IMR-90 (cell line): Measurements from ENCODE around the gene TTC23L. TPM values are rescaled to one million over a fixed set of nuclear protein-coding genes. Genes with fewer than 3 reads are reported as not detected.

Experiments used
- ATAC-seq: fragments of 200-7000 bp; cut with Tn5 transposase; 2 replicates; pipeline ENCODE4 v1.9.1; 2020; ENCODE audit warnings: low read depth, mild to moderate bottlenecking, moderate library complexity
- BruUV-seq: library from RNA; stranded (reverse); fragments of 400-500 nt; replicated peaks from 2 replicates; lab custom pipeline; 2021; lab: Mats Ljungman, UMichigan
- CTCF ChIA-PET: fragments of 300-600 bp; formaldehyde crosslinking; extraction: SDS; loops from one replicate; lab custom pipeline; 2021; ENCODE audit warnings: antibody characterized with exemption; lab: Yijun Ruan, JAX
- POLR2A ChIA-PET: fragments of 300-600 bp; sonication (Branson Sonifier 250); formaldehyde crosslinking; loops from one replicate; lab custom pipeline; 2022; ENCODE audit warnings: antibody characterized with exemption; ENCODE audit not compliant: unreplicated experiment; lab: Charles Lee
- DNase-seq: peaks from one replicate; pipeline ENCODE4 v3.0.0; 2013
- H2AFZ ChIP-seq: replicated peaks from 2 replicates; pipeline ENCODE3; 2013; ENCODE audit warnings: low read length, mild to moderate bottlenecking; ENCODE audit not compliant: poor library complexity
- H2AK5ac ChIP-seq: 2 replicates; pipeline ENCODE4 v1.6.1; 2013; ENCODE audit warnings: low read depth, low read length, inconsistent platforms
- H2AK9ac ChIP-seq: replicated peaks from 2 replicates; pipeline ENCODE3; 2013; ENCODE audit warnings: mild to moderate bottlenecking, low read depth, low read length, moderate library complexity; ENCODE audit not compliant: poor library complexity
- H2BK120ac ChIP-seq: 2 replicates; pipeline ENCODE4 v1.6.1; 2013; ENCODE audit warnings: low read depth, low read length, inconsistent platforms
- H2BK15ac ChIP-seq: 3 replicates; pipeline ENCODE4 v1.6.1; 2013; ENCODE audit warnings: low read depth, low read length, inconsistent platforms
- H2BK20ac ChIP-seq: 2 replicates; pipeline ENCODE4 v1.6.1; 2013; ENCODE audit warnings: low read depth, mild to moderate bottlenecking, inconsistent platforms, low read length, moderate library complexity
- H2BK5ac ChIP-seq: 2 replicates; pipeline ENCODE4 v1.6.1; 2013; ENCODE audit warnings: mild to moderate bottlenecking, low read depth, low read length, inconsistent platforms; ENCODE audit not compliant: poor library complexity, severe bottlenecking
- H3K14ac ChIP-seq: replicated peaks from 2 replicates; pipeline ENCODE4 v1.6.1; 2013; ENCODE audit warnings: low read depth, low read length, inconsistent platforms
- H3K18ac ChIP-seq: 2 replicates; pipeline ENCODE4 v1.6.1; 2013; ENCODE audit warnings: low read depth, low read length, control low read depth
- H3K23ac ChIP-seq: 2 replicates; pipeline ENCODE4 v1.6.1; 2013; ENCODE audit warnings: low read depth, low read length, inconsistent platforms
- H3K27ac ChIP-seq: 2 replicates; pipeline ENCODE4 v1.5.1; 2013; ENCODE audit warnings: mild to moderate bottlenecking, control low read depth, low read length; ENCODE audit not compliant: insufficient read depth
- H3K27me3 ChIP-seq: 2 replicates; pipeline ENCODE4 v1.6.1; 2013; ENCODE audit warnings: low read length; ENCODE audit not compliant: control insufficient read depth, insufficient read depth
- H3K36me3 ChIP-seq: 2 replicates; pipeline ENCODE4 v1.6.1; 2013; ENCODE audit warnings: low read length, mixed read lengths; ENCODE audit not compliant: control insufficient read depth, insufficient read depth
- H3K4ac ChIP-seq: 2 replicates; pipeline ENCODE4 v1.6.1; 2013; ENCODE audit warnings: low read depth, low read length, inconsistent platforms
- H3K4me1 ChIP-seq: 2 replicates; pipeline ENCODE4 v1.6.1; 2013; ENCODE audit warnings: low read length, mixed read lengths; ENCODE audit not compliant: control insufficient read depth, insufficient read depth
- H3K4me2 ChIP-seq: 2 replicates; pipeline ENCODE4 v1.6.1; 2013; ENCODE audit warnings: low read depth, mild to moderate bottlenecking, control low read depth, low read length, moderate library complexity
- H3K4me3 ChIP-seq: 2 replicates; pipeline ENCODE4 v1.5.1; 2013; ENCODE audit warnings: low read depth, mild to moderate bottlenecking, control low read depth, low read length, moderate library complexity; ENCODE audit not compliant: insufficient read depth
- H3K56ac ChIP-seq: 2 replicates; pipeline ENCODE4 v1.6.1; 2013; ENCODE audit warnings: low read length, inconsistent platforms; ENCODE audit not compliant: insufficient read depth; ENCODE audit errors: extremely low read depth
- H3K79me1 ChIP-seq, 2 experiments: 2 replicates each; pipeline ENCODE4 v1.6.1; 2013; ENCODE audit warnings: low read length in 2 of 2, inconsistent platforms in 1 of 2, low read depth in 1 of 2
- H3K9ac ChIP-seq: 2 replicates; pipeline ENCODE4 v1.6.1; 2013; ENCODE audit warnings: low read depth, low read length, control low read depth
- H3K9me1 ChIP-seq: 2 replicates; pipeline ENCODE4 v1.6.1; 2013; ENCODE audit warnings: low read length, inconsistent platforms; ENCODE audit not compliant: insufficient read depth
- H3K9me3 ChIP-seq: 2 replicates; pipeline ENCODE4 v1.6.1; 2013; ENCODE audit warnings: low read length; ENCODE audit not compliant: control insufficient read depth, insufficient read depth
- H4K20me1 ChIP-seq: 2 replicates; pipeline ENCODE4 v1.6.1; 2013; ENCODE audit warnings: low read length, inconsistent platforms; ENCODE audit not compliant: insufficient read depth
- H4K5ac ChIP-seq: 2 replicates; pipeline ENCODE4 v1.6.1; 2013; ENCODE audit warnings: mild to moderate bottlenecking, low read depth, low read length, control low read depth
- H4K8ac ChIP-seq, 2 experiments: 2 replicates each; pipeline ENCODE4 v1.6.1; 2013; ENCODE audit warnings: low read depth in 2 of 2, low read length in 2 of 2, control low read depth in 1 of 2, inconsistent platforms in 1 of 2
- H4K91ac ChIP-seq: 2 replicates; pipeline ENCODE4 v1.6.1; 2013; ENCODE audit warnings: low read depth, low read length, inconsistent platforms; ENCODE audit not compliant: insufficient read depth
- BHLHE40 ChIP-seq: fragments of 150-350 bp; IDR thresholded peaks from 2 replicates; pipeline ENCODE4 v1.6.1; 2016; ENCODE audit warnings: mild to moderate bottlenecking, low read depth, low read length
- CEBPB ChIP-seq: IDR thresholded peaks from 2 replicates; pipeline ENCODE4 v1.6.1; 2012; ENCODE audit warnings: low read depth, low read length, improper control_type of control experiment
- CHD1 ChIP-seq: IDR thresholded peaks from 2 replicates; pipeline ENCODE4 v1.6.1; 2012; ENCODE audit warnings: low read depth, low read length, improper control_type of control experiment
- FOS ChIP-seq: fragments of 150-350 bp; IDR thresholded peaks from 2 replicates; pipeline ENCODE4 v1.6.1; 2016; ENCODE audit warnings: low read depth, low read length
- MAFK ChIP-seq: IDR thresholded peaks from 2 replicates; pipeline ENCODE4 v1.6.1; 2012; ENCODE audit warnings: low read depth, low read length, improper control_type of control experiment
- MAZ ChIP-seq: IDR thresholded peaks from 2 replicates; pipeline ENCODE4 v1.6.1; 2012; ENCODE audit warnings: low read depth, mild to moderate bottlenecking, low read length, improper control_type of control experiment, moderate library complexity, borderline replicate concordance
- MXI1 ChIP-seq: IDR thresholded peaks from 2 replicates; pipeline ENCODE4 v1.6.1; 2012; ENCODE audit warnings: low read depth, mild to moderate bottlenecking, low read length, moderate library complexity, borderline replicate concordance
- NFE2L2 ChIP-seq: fragments of 150-350 bp; IDR thresholded peaks from 2 replicates; pipeline ENCODE4 v1.6.1; 2016; ENCODE audit warnings: low read depth, mild to moderate bottlenecking, low read length
- POLR2A ChIP-seq: IDR thresholded peaks from 2 replicates; pipeline ENCODE4 v1.6.1; 2012; ENCODE audit warnings: mild to moderate bottlenecking, low read depth, low read length
- RAD21 ChIP-seq: IDR thresholded peaks from 2 replicates; pipeline ENCODE4 v1.6.1; 2012; ENCODE audit warnings: low read length, improper control_type of control experiment
- RCOR1 ChIP-seq: IDR thresholded peaks from 2 replicates; pipeline ENCODE4 v1.6.1; 2012; ENCODE audit warnings: mild to moderate bottlenecking, low read length, improper control_type of control experiment; ENCODE audit not compliant: insufficient replicate concordance
- RFX5 ChIP-seq: IDR thresholded peaks from 2 replicates; pipeline ENCODE4 v1.8.0; 2012; ENCODE audit warnings: low read depth, mild to moderate bottlenecking, low read length, moderate library complexity
- SMC3 ChIP-seq: fragments of 150-350 bp; IDR thresholded peaks from 2 replicates; pipeline ENCODE4 v1.6.1; 2016; ENCODE audit warnings: low read depth, mild to moderate bottlenecking, antibody characterized with exemption, low read length, moderate library complexity
- WGBS, 2 experiments: methylation state at CpG; one replicate each; pipeline versions ENCODE4 v1.1.5 to v1.1.7; 2013; ENCODE audit warnings: missing lambda C conversion rate in 2 of 2; ENCODE audit not compliant: insufficient read length in 1 of 2; ENCODE audit errors: extremely low coverage in 2 of 2; 5-methylcytosine and 5-hydroxymethylcytosine counted together
- dilution Hi-C: fragments of 300-500 bp; cut with HindIII; formaldehyde crosslinking; loops from one replicate; pipeline ENCODE4 v1.14.3; 2018; ENCODE audit warnings: low sequenced_read_pairs; ENCODE audit not compliant: unreplicated experiment
- in situ Hi-C: fragments of 300-500 bp; cut with MboI; formaldehyde crosslinking; loops from 3 replicates; pipeline ENCODE4 v1.14.3; 2019; ENCODE audit warnings: low sequenced_read_pairs, inconsistent platforms, mixed read lengths
- intact Hi-C: fragments of 100-400 bp; cut with micrococcal nuclease; formaldehyde crosslinking; loops from 2 replicates; pipeline ENCODE4 v1.10.0; 2022
- polyA plus RNA-seq, 3 experiments: library from polyadenylated mRNA; depleted of rRNA; stranded (reverse); fragments of >200 nt; gene quantifications; 2 replicates each; pipeline ENCODE4 v1.2.3, GENCODE V29; 2012; ENCODE audit warnings: low replicate concordance in 1 of 3
- total RNA-seq: library from RNA; depleted of rRNA; stranded (reverse); fragments of >200 nt; gene quantifications from 2 replicates; pipeline ENCODE4 v1.2.3, GENCODE V29; 2012
- TF ChIP-seq, protein P1 (sequence below): fragments of 150-350 bp; IDR thresholded peaks from 2 replicates; pipeline ENCODE4 v1.6.1; 2016; ENCODE audit warnings: low read depth, mild to moderate bottlenecking, low read length, moderate library complexity, borderline replicate concordance
- TF ChIP-seq, protein P2 (sequence below): fragments of 150-350 bp; IDR thresholded peaks from 2 replicates; pipeline ENCODE4 v1.6.1; 2017; ENCODE audit warnings: mild to moderate bottlenecking, antibody characterized with exemption, low read length, low read depth
- TF ChIP-seq, protein P3 (sequence below): conservative IDR thresholded peaks from 2 replicates; pipeline ENCODE4 v1.5.1; 2012; ENCODE audit warnings: mild to moderate bottlenecking, low read depth, low read length, improper control_type of control experiment

TTC23L gene
- total and polyA plus RNA-seq, 2 of the 4 experiments (the other 2 are of a cell fraction) = under 0.01 TPM; not detected in 1

- Histone ChIP-seq H3K27me3 (no peaks in the 10 kb centered on the region), H4K20me1 (no peaks in the 10 kb centered on the region), H3K27ac (no peak overlapping the region), H2BK20ac (no peak overlapping the region), H2AFZ (no peak overlapping the region), H4K5ac (no peak overlapping the region), H2BK15ac (no peak overlapping the region), H2AK9ac (no peak overlapping the region), H2BK5ac (no peak overlapping the region), H3K4ac (no peak overlapping the region), H3K4me1 (peaks cover 3% of the 10 kb centered on the region; the same call in 1 of the 2 replicates), H3K9me1 (no peaks in the 10 kb centered on the region), H3K79me1 (no peaks in the 10 kb centered on the region), H3K56ac (no peak overlapping the region), H3K9ac (no peak overlapping the region), H3K23ac (no peak overlapping the region), H4K8ac (no peak overlapping the region), H3K4me3 (no peak overlapping the region), H2AK5ac (no peak overlapping the region), H3K18ac (no peak overlapping the region), H2BK120ac (no peak overlapping the region), H4K91ac (no peak overlapping the region), H3K14ac (no peak overlapping the region), H3K4me2 (no peak overlapping the region), H3K9me3 (peaks cover 2% of the 10 kb centered on the region; the same call in 1 of the 2 replicates), H3K36me3 (no peaks in the 10 kb centered on the region)
- WGBS, 2 experiments = no CpG with 5 or more reads among the region's 2 CpGs
- intact Hi-C loops = no loop called here
- ChIA-PET CTCF (interaction anchor here (1.0 kb wide), 1 partner anchor 362 kb away, joined by 3 read pairs; no protein-coding TSS in a partner anchor), POLR2A (no interaction called here)
- in situ Hi-C loops = no loop called here
- DNase-seq (no peak), ATAC-seq (no peak)
- dilution Hi-C loops = no loop called here
- no TSS peak for BruUV-seq
- TF ChIP-seq FOS = no peak
- no peak for TF ChIP-seq MXI1
- TF ChIP-seq MAZ = no peak
- TF ChIP-seq, protein P1, sequence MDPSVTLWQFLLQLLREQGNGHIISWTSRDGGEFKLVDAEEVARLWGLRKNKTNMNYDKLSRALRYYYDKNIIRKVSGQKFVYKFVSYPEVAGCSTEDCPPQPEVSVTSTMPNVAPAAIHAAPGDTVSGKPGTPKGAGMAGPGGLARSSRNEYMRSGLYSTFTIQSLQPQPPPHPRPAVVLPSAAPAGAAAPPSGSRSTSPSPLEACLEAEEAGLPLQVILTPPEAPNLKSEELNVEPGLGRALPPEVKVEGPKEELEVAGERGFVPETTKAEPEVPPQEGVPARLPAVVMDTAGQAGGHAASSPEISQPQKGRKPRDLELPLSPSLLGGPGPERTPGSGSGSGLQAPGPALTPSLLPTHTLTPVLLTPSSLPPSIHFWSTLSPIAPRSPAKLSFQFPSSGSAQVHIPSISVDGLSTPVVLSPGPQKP = no peak
- TF ChIP-seq, protein P2, sequence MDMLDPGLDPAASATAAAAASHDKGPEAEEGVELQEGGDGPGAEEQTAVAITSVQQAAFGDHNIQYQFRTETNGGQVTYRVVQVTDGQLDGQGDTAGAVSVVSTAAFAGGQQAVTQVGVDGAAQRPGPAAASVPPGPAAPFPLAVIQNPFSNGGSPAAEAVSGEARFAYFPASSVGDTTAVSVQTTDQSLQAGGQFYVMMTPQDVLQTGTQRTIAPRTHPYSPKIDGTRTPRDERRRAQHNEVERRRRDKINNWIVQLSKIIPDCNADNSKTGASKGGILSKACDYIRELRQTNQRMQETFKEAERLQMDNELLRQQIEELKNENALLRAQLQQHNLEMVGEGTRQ = no peak
- no peak for TF ChIP-seq CHD1
- TF ChIP-seq RCOR1 = no peak
- no peak for TF ChIP-seq SMC3
- TF ChIP-seq POLR2A = no peak
- TF ChIP-seq, protein P3, sequence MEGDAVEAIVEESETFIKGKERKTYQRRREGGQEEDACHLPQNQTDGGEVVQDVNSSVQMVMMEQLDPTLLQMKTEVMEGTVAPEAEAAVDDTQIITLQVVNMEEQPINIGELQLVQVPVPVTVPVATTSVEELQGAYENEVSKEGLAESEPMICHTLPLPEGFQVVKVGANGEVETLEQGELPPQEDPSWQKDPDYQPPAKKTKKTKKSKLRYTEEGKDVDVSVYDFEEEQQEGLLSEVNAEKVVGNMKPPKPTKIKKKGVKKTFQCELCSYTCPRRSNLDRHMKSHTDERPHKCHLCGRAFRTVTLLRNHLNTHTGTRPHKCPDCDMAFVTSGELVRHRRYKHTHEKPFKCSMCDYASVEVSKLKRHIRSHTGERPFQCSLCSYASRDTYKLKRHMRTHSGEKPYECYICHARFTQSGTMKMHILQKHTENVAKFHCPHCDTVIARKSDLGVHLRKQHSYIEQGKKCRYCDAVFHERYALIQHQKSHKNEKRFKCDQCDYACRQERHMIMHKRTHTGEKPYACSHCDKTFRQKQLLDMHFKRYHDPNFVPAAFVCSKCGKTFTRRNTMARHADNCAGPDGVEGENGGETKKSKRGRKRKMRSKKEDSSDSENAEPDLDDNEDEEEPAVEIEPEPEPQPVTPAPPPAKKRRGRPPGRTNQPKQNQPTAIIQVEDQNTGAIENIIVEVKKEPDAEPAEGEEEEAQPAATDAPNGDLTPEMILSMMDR = no peak
- TF ChIP-seq MAFK = no peak
- no peak for TF ChIP-seq RAD21
- no peak for TF ChIP-seq BHLHE40
- TF ChIP-seq RFX5 = no peak
- no peak for TF ChIP-seq NFE2L2
- TF ChIP-seq CEBPB = no peak
These were observed 9.3 kb downstream of the TTC23L start for GRCh38 chr5:34848230-34848629.
